Ishikawa (cell line): Measurements from ENCODE around the gene SNN.

ENCODE experiments used
- CREB1 ChIP-seq: IDR thresholded peaks from 2 replicates; pipeline ENCODE4 v1.6.1; 2012; ENCODE audit warnings: low read depth
- EGR1 ChIP-seq: IDR thresholded peaks from 2 replicates; pipeline ENCODE4 v1.6.1; 2012
- RAD21 ChIP-seq: IDR thresholded peaks from 2 replicates; pipeline ENCODE4 v1.6.1; 2012; ENCODE audit warnings: low read depth

- no peak for TF ChIP-seq CREB1
- no peak for TF ChIP-seq RAD21
- no peak for TF ChIP-seq EGR1
Observed at GRCh38 chr16:11687601-11688519, 19.6 kb downstream of the SNN start.
